CD8-positive, alpha-beta memory T cell (primary cell): ENCODE measurements around the gene CHIC2. TPM values are rescaled to one million over a fixed set of nuclear protein-coding genes. Genes with fewer than 3 reads are reported as not detected.

Experiments used
- CTCF ChIA-PET: fragments of 350-600 bp; sonication (Branson Sonifier 250); formaldehyde crosslinking; loops from one replicate; lab custom pipeline; 2021; ENCODE audit warnings: antibody characterized with exemption; lab: Charles Lee
- POLR2A ChIA-PET: fragments of 350-600 bp; sonication (Branson Sonifier 250); formaldehyde crosslinking; loops from one replicate; lab custom pipeline; 2021; ENCODE audit warnings: antibody characterized with exemption; lab: Charles Lee
- DNase-seq, 5 donors: peaks; one replicate each; pipeline versions ENCODE4 v3.0.0 to v3.0.0-alpha.2; 2020 to 2022; ENCODE audit warnings: mixed read lengths in 1 of 5
- H3K27ac ChIP-seq: one replicate; pipeline ENCODE4 v1.7.0; 2013; ENCODE audit warnings: low read depth, mild to moderate bottlenecking, low read length, moderate library complexity
- H3K27me3 ChIP-seq: 2 replicates; pipeline ENCODE4 v1.7.0; 2013; ENCODE audit warnings: low read length, mild to moderate bottlenecking; ENCODE audit not compliant: insufficient read depth, poor library complexity, severe bottlenecking
- H3K36me3 ChIP-seq: 2 replicates; pipeline ENCODE4 v1.7.0; 2013; ENCODE audit warnings: mild to moderate bottlenecking, low read length, moderate library complexity; ENCODE audit not compliant: insufficient read depth
- H3K4me1 ChIP-seq: 2 replicates; pipeline ENCODE4 v1.7.0; 2013; ENCODE audit warnings: mild to moderate bottlenecking, low read length, moderate library complexity; ENCODE audit not compliant: insufficient read depth
- H3K4me3 ChIP-seq: 2 replicates; pipeline ENCODE4 v1.7.0; 2013; ENCODE audit warnings: mild to moderate bottlenecking, low read length
- H3K9me3 ChIP-seq: 2 replicates; pipeline ENCODE4 v1.7.0; 2013; ENCODE audit warnings: mild to moderate bottlenecking, low read length
- H3K27ac Mint-ChIP-seq, 8 donors: one replicate each; pipeline ENCODE4 v1.8.0; 2020 to 2021; ENCODE audit warnings: mixed read lengths in 8 of 8, mild to moderate bottlenecking in 6 of 8, inconsistent platforms in 3 of 8, moderate library complexity in 3 of 8
- H3K27me3 Mint-ChIP-seq, 2 donors: one replicate each; pipeline ENCODE4 v1.8.0; 2020 to 2021; ENCODE audit warnings: mixed read lengths in 2 of 2, mild to moderate bottlenecking in 1 of 2, moderate library complexity in 1 of 2
- H3K36me3 Mint-ChIP-seq, 3 donors: one replicate each; pipeline ENCODE4 v1.8.0; 2020 to 2021; ENCODE audit warnings: mixed read lengths in 3 of 3, inconsistent platforms in 1 of 3, mild to moderate bottlenecking in 1 of 3
- H3K4me1 Mint-ChIP-seq, 3 donors: one replicate each; pipeline ENCODE4 v1.8.0; 2020 to 2021; ENCODE audit warnings: mixed read lengths in 3 of 3, inconsistent platforms in 1 of 3, mild to moderate bottlenecking in 1 of 3
- H3K4me3 Mint-ChIP-seq, 7 donors: one replicate each; pipeline ENCODE4 v1.8.0; 2020 to 2021; ENCODE audit warnings: mixed read lengths in 7 of 7, mild to moderate bottlenecking in 6 of 7, moderate library complexity in 4 of 7, inconsistent platforms in 2 of 7
- H3K9me3 Mint-ChIP-seq, 5 donors: one replicate each; pipeline ENCODE4 v1.8.0; 2020 to 2022; ENCODE audit warnings: mixed read lengths in 5 of 5, mild to moderate bottlenecking in 3 of 5, moderate library complexity in 2 of 5, inconsistent platforms in 1 of 5
- polyA plus RNA-seq: library from polyadenylated mRNA; unstranded; fragments of 300-500 nt; fragmentation: Illumina TruSeq; gene quantifications from one replicate; pipeline ENCODE4 v1.2.3, GENCODE V29; 2021
- total RNA-seq, 2 experiments: library from RNA; stranded (reverse); gene quantifications; one replicate each; pipeline ENCODE4 v1.2.3, GENCODE V29; 2021

The CHIC2 gene
- total and polyA plus RNA-seq, 3 experiments from 2014 or later, result 25.0 to 57.3 (median 27.9) TPM

DNA sequence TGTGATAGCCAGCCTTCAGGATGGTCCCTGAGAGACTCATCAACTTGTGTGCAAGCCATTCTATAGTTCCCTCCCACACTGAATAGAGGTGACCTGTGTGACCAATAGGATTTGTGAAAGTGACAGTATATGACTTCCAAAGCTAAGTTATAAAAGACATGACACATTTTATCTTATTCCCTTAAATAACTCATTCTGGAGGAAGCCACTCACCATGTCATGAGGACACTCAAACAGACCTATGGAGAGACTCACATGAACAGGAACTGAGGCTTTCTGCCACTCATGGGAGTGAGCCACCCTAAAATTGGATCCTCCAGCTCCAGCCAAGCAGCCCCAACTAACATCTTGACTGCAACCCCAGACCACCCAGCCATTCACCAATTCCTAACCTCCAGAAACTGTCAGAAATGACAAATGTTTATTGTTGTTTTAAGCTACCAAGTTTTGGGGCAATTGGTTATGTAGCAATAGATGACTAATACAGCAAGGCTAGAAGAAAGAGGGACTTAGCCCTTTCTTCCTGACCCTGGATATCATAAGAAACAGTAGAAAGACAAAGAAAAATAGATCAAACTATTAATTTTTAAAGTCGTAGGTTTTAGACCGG is 9.0 kb upstream of the CHIC2 start:
- no peaks in the 10 kb centered on the region for H3K36me3 ChIP-seq
- H3K27me3 ChIP-seq, result no peaks in the 10 kb centered on the region
- no peak overlapping the region for H3K4me3 ChIP-seq
- H3K4me1 Mint-ChIP-seq, result no peaks in the 10 kb centered on the region
- peak overlapping the region in 1 of 8 donors; percentile 55 for H3K27ac Mint-ChIP-seq
- POLR2A ChIA-PET, result no interaction called here
- H3K27me3 Mint-ChIP-seq, result peaks cover 5 to 32% of the 10 kb centered on the region in 2 donors
- H3K4me3 Mint-ChIP-seq, result no peak overlapping the region
- H3K36me3 Mint-ChIP-seq, result peaks cover 0 to 4% (median 0%) of the 10 kb centered on the region in 3 donors
- no peaks in the 10 kb centered on the region for H3K9me3 Mint-ChIP-seq
- no peak for DNase-seq
- no peaks in the 10 kb centered on the region for H3K9me3 ChIP-seq
- CTCF ChIA-PET, result no interaction called here
- no peak overlapping the region for H3K27ac ChIP-seq
- no peaks in the 10 kb centered on the region for H3K4me1 ChIP-seq

DNA sequence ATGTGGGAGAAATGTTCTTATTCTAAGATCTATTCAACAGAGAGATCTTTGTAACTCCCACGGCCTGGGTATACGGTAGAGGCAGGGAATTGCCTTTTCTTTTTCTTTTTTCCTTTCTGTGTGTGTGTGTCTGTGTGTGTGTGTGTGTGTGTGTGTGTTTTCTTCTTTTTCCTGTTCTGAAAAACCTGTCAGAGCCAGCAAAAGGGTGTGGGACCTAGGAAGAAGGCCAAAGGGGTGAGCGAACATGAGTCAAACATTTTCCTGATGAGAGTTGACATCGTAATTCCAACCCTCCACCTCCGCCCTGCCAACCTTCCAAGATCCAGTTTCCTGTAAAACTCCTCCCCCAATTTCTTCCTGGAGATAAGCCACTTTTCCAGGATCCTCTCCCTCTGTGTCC is 2.8 kb upstream of the CHIC2 start:
- Histone ChIP-seq H3K9me3 (no peaks in the 10 kb centered on the region), H3K36me3 (no peaks in the 10 kb centered on the region), H3K27ac (no peak overlapping the region), H3K4me1 (peaks cover 21% of the 10 kb centered on the region), H3K4me3 (no peak overlapping the region), H3K27me3 (no peaks in the 10 kb centered on the region)
- Mint-ChIP-seq H3K4me1 (peaks cover 23 to 29% (median 23%) of the 10 kb centered on the region in 3 donors), H3K27me3 (peaks cover 0 to 7% of the 10 kb centered on the region in 2 donors), H3K36me3 (peaks cover 0 to 20% (median 2%) of the 10 kb centered on the region in 3 donors), H3K4me3 (peak overlapping the region in 1 of 7 donors; percentile 66), H3K27ac (peak overlapping the region in 2 of 8 donors; percentile 5 to 46), H3K9me3 (no peaks in the 10 kb centered on the region)
- no peak for DNase-seq
- POLR2A ChIA-PET, result no interaction called here
- CTCF ChIA-PET, result no interaction called here

DNA sequence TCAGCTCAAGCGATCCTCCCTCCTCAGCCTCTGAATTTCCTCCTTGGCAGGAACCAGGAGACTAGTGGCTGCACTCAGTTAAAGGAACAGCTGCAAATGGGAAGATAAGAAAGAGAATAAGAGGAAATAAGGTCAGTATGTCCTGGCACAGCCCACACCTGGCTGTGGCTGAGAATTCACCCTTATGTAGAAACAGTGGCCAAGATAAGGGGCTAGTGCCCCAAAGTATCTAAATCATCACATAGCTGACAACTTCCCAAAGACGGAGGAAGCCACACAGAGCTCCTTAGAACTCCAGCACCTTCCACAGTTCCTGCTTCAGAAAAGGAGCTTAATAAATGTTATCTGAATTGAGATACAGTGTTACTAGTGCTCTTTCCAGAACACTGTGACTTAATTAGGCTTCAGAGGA is 2.3 kb upstream of the CHIC2 start:
- Mint-ChIP-seq H3K36me3 (peaks cover 0 to 22% (median 2%) of the 10 kb centered on the region in 3 donors), H3K27ac (peak overlapping the region in 3 of 8 donors; percentile 2 to 98 (median 59)), H3K9me3 (no peaks in the 10 kb centered on the region), H3K27me3 (peaks cover 0 to 7% of the 10 kb centered on the region in 2 donors), H3K4me3 (peak overlapping the region in 2 of 7 donors; percentile 43 to 70), H3K4me1 (peaks cover 27 to 33% (median 28%) of the 10 kb centered on the region in 3 donors)
- Histone ChIP-seq H3K36me3 (no peaks in the 10 kb centered on the region), H3K4me1 (peaks cover 25% of the 10 kb centered on the region), H3K27me3 (no peaks in the 10 kb centered on the region), H3K9me3 (no peaks in the 10 kb centered on the region), H3K27ac (no peak overlapping the region), H3K4me3 (no peak overlapping the region)
- no peak for DNase-seq
- POLR2A ChIA-PET, result no interaction called here
- CTCF ChIA-PET, result no interaction called here

DNA sequence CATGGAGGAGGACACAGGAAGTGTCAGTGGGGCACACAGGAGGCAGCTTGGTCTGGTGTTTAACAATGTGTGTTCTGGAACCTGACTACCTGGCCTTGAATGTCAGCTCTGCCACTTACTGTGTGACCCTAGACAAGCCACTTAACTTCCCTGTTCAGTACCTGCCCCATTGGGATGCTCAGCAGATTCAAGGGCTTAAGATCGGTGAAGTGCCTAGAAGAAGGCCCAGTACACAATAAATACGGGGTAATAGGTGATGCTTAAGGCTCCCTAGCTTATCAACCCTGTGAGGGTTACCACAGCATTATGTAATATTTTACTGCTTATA is 1.6 kb upstream of the CHIC2 start:
- Histone ChIP-seq H3K4me3 (no peak overlapping the region), H3K4me1 (peaks cover 32% of the 10 kb centered on the region), H3K27me3 (no peaks in the 10 kb centered on the region), H3K36me3 (no peaks in the 10 kb centered on the region), H3K9me3 (no peaks in the 10 kb centered on the region), H3K27ac (no peak overlapping the region)
- Mint-ChIP-seq H3K4me1 (peaks cover 33 to 40% (median 34%) of the 10 kb centered on the region in 3 donors), H3K9me3 (no peaks in the 10 kb centered on the region), H3K4me3 (peak overlapping the region in 5 of 7 donors; percentile 55 to 100 (median 84)), H3K27me3 (peaks cover 0 to 7% of the 10 kb centered on the region in 2 donors), H3K36me3 (peaks cover 0 to 24% (median 2%) of the 10 kb centered on the region in 3 donors), H3K27ac (peak overlapping the region in 6 of 8 donors; percentile 80 to 98 (median 92))
- DNase-seq, result no peak
- ChIA-PET CTCF (no interaction called here), POLR2A (interaction anchor here (0.7 kb wide), 1 partner anchor 40 kb away, joined by 3 read pairs; no protein-coding TSS in a partner anchor)

DNA sequence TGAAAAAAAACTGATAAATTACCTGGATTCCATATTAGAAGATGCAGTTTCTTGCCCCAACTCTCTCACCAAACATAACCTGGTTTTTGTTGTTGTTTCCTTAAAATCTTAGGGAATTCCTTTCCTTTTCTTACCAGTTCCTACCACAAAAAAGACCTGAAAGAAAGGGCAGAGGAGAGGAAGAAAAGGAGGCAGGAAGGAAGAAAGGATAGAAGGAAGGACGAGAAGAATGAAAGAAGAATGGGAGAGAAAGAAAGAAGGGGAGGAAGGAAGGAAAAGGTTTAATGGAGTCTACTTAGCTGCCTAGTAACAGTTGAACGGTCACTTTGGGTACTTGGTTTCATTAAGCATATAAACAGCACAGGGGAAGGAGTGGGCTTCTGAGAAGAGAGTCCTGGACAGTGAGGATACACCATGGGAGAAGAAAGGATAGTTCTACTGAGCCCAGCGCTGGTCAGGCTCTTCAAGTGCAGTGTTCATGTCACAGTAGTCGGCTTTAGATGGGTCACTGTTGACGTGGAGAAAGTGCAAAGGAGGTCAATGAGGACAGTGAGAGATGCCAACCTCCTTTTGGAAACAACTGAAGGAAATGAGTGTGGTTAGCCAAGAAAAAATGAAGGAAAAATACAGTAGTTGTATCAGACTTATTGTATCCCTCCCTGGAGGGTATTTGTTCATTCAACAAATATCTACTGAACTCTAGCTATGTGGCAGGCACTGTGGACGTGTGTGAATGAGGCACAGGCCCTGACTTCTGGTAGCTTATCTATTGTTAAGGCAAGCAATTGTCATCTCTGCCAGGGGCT is 1.1 kb upstream of the CHIC2 start:
- Mint-ChIP-seq H3K27ac (peak overlapping the region; percentile 80 to 98 (median 92)), H3K4me3 (peak overlapping the region; percentile 82 to 100 (median 85)), H3K4me1 (peaks cover 39 to 46% (median 40%) of the 10 kb centered on the region in 3 donors), H3K36me3 (peaks cover 0 to 24% (median 0%) of the 10 kb centered on the region in 3 donors), H3K27me3 (peaks cover 0 to 7% of the 10 kb centered on the region in 2 donors), H3K9me3 (no peaks in the 10 kb centered on the region)
- peaks cover 38% of the 10 kb centered on the region for H3K4me1 ChIP-seq
- peak overlapping the region; percentile 59 for H3K4me3 ChIP-seq
- H3K27me3 ChIP-seq, result no peaks in the 10 kb centered on the region
- no peaks in the 10 kb centered on the region for H3K36me3 ChIP-seq
- CTCF ChIA-PET, result no interaction called here
- POLR2A ChIA-PET, result interaction anchor here (0.7 kb wide), 1 partner anchor 41 kb away, joined by 3 read pairs; no protein-coding TSS in a partner anchor
- no peaks in the 10 kb centered on the region for H3K9me3 ChIP-seq
- H3K27ac ChIP-seq, result peak overlapping the region; percentile 51
- DNase-seq, result no peak

DNA sequence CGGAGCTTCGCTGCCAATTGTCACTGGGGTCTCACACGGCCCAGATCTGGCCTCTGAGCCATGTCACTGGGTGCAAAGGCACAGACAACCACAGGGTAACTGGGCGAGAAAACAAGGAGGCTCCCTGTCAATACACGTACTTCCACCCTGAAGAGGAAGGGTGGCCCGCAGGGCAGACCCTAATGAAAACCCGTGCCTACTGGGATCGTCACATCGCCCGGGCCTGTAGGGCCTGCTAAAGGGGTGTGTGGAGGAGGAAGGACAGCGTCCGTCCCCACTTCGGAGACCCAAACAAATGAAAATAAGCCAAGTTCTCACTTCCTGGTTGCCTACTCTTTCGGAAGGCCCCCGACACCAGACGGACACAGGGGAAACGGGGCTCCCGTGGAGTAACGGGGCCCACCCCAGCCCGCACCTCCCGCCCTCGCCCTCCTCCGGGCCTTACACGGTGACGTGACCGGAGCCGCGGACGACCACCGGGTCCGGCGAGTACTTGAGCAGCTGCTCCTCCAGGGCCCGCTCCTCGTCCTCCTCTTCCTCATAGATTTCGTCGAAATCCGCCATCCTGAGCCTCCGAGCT is 578 bp downstream of the CHIC2 start:
- peaks cover 44% of the 10 kb centered on the region for H3K4me1 ChIP-seq
- H3K9me3 ChIP-seq, result no peaks in the 10 kb centered on the region
- Mint-ChIP-seq H3K27me3 (peaks cover 0 to 4% of the 10 kb centered on the region in 2 donors), H3K4me3 (peak overlapping the region; percentile 88 to 100 (median 97)), H3K36me3 (peaks cover 0 to 29% (median 2%) of the 10 kb centered on the region in 3 donors), H3K4me1 (peaks cover 54 to 62% (median 56%) of the 10 kb centered on the region in 3 donors), H3K9me3 (no peaks in the 10 kb centered on the region), H3K27ac (peak overlapping the region; percentile 98 to 99 (median 99))
- ChIA-PET CTCF (interaction anchor here (0.7 to 1.0 kb wide), 4 partner anchors 10 to 45 kb away, joined by 3 read pairs; no protein-coding TSS in a partner anchor), POLR2A (interaction anchor here (1.1 to 1.2 kb wide), 2 partner anchors 30 to 1351 kb away, joined by 3 to 5 read pairs; no protein-coding TSS in a partner anchor)
- peak in 4 of 5 donors; percentile 20 to 66 (median 39) for DNase-seq
- no peaks in the 10 kb centered on the region for H3K36me3 ChIP-seq
- H3K27me3 ChIP-seq, result no peaks in the 10 kb centered on the region
- peak overlapping the region; percentile 98 for H3K27ac ChIP-seq
- H3K4me3 ChIP-seq, result peak overlapping the region; percentile 96

DNA sequence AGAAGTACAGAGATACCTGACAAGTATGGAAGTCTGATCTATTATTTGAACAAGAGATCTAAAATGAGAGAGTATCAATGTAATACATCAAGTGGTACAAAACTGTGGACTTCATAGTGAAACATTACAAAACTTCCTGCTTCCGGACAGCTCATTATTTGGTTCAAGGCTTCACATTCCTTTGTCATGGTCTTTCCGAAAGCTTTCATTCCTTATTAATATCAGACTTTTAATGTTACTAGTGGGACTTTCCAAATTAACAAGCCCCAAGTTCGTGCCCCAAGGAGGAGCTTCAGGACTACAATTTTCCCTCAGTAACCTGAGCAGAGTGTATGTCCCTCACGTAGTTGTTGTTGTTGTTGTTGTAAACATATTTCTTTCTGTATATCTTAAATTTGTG is 1.2 kb downstream of the CHIC2 start:
- Mint-ChIP-seq H3K27me3 (peaks cover 0 to 4% of the 10 kb centered on the region in 2 donors), H3K9me3 (no peaks in the 10 kb centered on the region), H3K4me1 (peaks cover 57 to 68% (median 61%) of the 10 kb centered on the region in 3 donors), H3K27ac (peak overlapping the region; percentile 98 to 99 (median 99)), H3K36me3 (peaks cover 0 to 30% (median 2%) of the 10 kb centered on the region in 3 donors), H3K4me3 (peak overlapping the region; percentile 88 to 100 (median 97))
- H3K4me3 ChIP-seq, result peak overlapping the region; percentile 96
- no peaks in the 10 kb centered on the region for H3K9me3 ChIP-seq
- no peaks in the 10 kb centered on the region for H3K36me3 ChIP-seq
- ChIA-PET CTCF (interaction anchor here (1.0 kb wide), 2 partner anchors 13 to 45 kb away, joined by 3 read pairs; no protein-coding TSS in a partner anchor), POLR2A (interaction anchor here (1.1 to 1.2 kb wide), 2 partner anchors 30 to 1351 kb away, joined by 3 to 5 read pairs; no protein-coding TSS in a partner anchor)
- peak in 1 of 5 donors; percentile 18 for DNase-seq
- H3K27ac ChIP-seq, result peak overlapping the region; percentile 98
- no peaks in the 10 kb centered on the region for H3K27me3 ChIP-seq
- peaks cover 46% of the 10 kb centered on the region for H3K4me1 ChIP-seq
